HG03521 (cell line): ENCODE results near the gene PGBD5.

Source experiments
- ATAC-seq: cut with Tn5 transposase; IDR thresholded peaks from one replicate; pipeline ENCODE4 v1.9.1; 2021; ENCODE audit warnings: mild to moderate bottlenecking, moderate library complexity; ENCODE audit not compliant: unreplicated experiment

Gene PGBD5

DNA sequence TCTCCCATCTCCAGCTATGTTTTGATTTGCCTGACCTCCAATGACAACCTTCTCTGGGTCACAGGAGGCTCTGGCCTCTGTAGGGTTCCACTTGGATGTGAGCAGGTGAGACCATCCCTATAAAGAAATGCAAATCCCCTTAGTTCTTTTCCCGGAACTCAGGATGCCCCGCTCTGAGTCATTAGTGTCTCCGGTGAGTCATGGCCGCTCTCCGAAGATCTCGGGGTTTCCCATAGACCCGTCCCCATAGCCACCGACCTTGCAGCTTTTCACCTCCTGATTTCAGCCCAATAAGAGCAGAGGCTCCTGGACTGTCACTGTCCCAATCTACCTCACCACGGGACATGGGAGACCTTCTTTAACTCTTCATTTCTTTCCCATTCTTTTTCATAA is 98.2 kb downstream of the PGBD5 start:
- no peak for ATAC-seq

DNA sequence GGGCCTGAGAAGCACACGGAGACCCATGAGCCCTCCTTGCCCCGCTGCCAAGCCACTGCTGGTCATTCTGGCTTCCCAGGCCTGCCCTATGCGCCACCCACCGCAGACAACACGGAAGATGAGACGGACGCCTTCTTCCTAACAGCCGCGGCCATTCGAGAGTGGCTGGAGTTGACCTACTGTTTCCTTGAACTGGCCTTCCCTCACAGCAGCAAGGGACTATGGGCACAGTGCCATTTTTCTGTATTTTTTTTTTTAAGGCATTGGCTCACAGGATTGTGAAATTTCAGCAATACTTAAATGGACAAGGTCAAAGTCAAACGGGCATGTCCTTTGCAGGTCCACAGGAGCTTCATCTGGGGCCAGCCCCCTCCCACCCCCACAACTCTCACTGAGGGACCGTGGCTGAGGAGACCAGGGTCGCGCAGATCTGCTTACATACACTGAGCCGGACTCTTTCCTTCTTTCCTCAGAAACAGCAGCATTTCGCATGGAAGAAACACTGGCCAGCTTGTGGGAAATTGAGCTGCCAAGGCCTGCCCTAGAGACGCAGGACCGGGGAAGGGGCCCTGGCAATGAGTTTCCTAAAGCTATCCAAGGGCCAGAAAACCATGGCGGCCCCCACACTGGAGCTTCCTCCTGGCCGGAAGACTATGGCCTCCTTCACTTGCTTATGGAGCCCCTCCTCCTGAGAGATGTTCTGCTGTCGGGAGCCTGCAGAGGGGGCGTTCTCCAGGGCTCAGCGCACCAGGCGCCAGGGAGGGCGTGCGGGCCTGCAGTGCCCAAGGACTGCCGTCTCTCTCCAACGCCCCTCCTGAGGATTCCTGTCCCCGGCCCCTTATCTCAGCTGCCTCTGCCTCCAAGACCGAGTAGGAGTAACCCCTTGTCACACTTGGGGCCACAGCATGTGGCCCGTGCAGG is 98.9 kb downstream of the PGBD5 start:
- ATAC-seq, result no peak

DNA sequence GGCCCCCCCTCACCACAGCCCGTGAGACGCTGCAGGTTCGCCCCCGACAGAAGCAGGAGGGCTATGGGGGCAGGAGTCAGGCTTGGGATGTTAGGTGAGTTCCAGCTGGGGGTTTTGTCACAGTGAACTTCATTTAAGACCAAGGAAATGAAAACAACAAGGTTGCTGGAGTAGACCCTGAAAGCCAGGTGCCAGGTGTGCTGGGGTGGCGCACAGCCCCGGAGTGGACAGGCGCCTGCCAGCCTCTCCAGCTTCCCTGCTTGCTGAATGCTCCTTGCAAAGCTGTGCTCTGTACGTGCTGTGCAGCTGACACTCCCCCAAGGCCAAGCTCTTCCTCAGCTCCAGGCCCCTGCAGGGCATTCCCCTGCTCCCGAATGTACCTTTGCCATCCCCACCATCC is 102.4 kb downstream of the PGBD5 start:
- no peak for ATAC-seq

DNA sequence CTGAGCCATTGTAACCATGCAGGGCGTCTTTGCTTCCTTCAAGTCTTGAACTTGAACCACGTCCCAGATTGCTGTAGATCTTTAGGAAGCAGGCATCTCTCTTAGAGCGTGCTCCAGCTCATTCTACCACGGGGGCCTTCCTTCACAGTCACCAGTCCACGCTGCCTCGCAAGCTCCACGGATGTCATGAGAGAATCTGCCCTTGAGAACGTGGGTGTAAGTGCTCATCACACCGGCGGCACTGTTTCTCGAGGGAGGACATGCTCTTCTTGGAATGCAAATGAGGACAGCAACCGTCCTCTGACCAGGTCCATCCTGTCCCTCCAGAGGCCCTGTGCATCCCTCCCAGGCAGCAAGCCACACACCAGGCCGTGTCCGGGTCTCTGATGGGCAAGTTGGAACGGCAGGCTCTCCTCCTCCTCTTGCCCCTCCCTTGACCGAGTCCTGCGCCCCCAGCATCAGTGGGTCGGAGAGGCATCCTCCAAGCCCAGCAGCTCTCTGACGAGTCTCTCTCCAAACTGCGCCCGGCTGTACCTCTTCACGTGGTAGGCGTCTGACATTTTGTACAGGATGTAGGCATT is 103.1 kb downstream of the PGBD5 start:
- no peak for ATAC-seq

DNA sequence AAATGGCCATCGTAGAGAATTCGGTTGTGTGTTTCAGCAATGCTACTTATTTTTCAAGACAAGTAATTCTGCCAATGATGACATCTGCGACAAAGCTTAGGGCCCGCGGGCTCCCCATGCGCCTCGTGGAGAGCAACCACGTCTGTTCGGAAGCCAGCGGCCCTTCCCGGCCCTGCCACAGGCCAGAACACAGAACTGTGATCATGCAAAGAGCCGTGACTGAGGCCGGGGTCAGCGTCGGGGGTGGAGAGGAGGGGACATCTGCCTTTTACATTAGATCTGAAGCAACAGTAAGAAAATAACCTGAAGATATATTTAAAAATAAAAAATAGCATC is 103.7 kb downstream of the PGBD5 start:
- ATAC-seq, result no peak

DNA sequence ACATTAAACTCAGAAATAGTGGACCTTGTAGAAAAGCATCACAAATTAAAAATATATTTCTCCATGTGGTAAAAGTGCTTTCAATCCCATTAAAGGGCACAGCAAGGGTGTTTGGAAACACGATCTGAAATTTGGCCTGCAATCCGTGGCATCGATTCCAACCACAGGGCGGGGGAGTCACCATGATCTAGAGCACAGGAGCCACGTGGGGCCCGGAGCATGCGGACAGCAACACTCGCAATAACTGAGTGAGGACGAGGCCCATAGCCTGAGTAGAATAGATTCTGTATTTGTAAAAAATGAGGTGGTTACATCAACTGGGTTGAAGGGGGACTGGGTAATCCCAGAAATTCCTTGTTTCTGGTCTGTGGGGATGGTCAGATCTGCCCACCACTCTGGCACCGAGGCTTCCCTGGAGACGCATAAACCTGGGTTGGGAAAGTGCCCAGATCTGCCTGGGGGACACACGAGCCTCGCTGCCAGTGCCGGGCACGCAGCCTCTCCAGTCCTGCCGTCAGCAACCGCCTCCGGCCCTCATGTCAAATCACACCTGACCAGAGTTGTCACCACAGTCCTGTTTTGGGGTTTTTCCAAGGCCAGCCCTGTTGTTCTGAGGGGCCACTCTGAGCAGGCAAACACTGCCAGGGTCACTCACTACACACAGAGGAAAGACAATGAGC is 104.3 kb downstream of the PGBD5 start:
- ATAC-seq, result no peak

DNA sequence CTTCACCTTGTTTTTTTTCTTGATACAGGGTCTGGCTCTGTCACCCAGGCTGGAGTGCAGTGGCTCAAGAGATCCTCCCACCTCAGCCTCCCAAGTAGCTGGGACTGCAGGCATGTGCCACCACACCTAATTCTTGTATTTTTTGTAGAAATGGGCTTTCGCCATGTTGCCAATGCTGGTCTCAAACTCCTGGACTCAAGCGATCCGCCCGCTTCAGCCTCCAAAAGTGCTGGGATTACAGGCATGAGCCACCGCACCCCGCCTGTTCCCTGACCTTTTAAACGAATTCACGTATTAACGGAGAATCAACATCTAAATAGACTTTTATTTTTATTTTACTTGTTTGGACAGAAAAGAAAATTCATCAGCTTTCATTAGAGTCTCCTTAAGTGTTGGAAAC is 104.8 kb downstream of the PGBD5 start:
- no peak for ATAC-seq

DNA sequence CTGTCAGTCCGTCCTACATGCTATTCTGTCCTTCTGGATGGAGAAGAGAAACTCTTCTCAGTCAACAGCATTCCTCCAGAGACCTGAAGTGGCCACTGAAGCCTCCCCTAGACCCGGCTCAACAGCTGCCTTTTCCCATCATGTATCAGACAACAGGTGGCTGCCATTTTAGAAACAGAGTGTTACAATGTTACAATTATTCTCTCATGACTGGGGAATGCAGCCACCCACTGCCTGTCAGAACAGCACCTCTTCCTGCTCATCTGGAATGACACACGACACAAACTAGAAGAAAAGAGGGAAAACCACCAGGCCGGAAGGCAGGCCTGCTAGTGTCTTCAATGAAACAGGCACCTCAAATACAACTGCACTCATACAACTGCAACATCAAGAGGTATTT is 105.3 kb downstream of the PGBD5 start:
- ATAC-seq, result no peak

DNA sequence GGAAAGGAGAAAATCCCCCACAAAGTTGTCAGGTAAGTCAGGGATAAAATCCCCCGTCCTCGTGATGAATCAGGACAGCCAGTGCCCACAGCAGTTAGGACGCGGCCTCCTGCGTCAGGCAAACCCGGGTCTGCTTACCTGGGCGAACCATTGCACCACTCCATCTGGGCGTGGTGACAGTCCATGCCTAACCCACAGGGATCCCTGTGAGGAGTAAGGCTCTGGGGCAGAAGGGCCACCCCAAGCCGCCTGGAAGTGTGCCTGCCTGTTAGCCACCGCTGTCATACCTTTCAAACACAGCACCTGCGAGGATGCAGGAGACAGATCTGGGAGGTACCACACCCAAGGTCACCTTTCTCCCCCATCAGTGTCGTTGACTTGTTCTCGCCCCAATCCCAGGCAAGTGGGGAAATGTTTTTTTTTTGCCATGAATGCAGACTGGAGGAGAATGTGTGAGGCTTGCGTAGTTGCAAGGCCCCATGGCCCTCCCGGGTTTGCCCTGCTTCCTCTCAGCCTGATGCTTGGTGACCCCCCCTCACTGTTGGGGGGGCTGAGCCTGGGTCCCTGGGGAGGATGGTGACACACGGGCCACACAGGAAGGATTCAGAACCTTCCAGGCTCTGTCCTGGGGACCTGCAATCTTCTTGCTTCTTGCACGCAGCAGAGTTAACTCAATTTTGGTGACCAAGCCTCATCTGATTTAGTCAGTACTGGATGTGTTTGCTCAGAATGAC is 107.0 kb downstream of the PGBD5 start:
- no peak for ATAC-seq

DNA sequence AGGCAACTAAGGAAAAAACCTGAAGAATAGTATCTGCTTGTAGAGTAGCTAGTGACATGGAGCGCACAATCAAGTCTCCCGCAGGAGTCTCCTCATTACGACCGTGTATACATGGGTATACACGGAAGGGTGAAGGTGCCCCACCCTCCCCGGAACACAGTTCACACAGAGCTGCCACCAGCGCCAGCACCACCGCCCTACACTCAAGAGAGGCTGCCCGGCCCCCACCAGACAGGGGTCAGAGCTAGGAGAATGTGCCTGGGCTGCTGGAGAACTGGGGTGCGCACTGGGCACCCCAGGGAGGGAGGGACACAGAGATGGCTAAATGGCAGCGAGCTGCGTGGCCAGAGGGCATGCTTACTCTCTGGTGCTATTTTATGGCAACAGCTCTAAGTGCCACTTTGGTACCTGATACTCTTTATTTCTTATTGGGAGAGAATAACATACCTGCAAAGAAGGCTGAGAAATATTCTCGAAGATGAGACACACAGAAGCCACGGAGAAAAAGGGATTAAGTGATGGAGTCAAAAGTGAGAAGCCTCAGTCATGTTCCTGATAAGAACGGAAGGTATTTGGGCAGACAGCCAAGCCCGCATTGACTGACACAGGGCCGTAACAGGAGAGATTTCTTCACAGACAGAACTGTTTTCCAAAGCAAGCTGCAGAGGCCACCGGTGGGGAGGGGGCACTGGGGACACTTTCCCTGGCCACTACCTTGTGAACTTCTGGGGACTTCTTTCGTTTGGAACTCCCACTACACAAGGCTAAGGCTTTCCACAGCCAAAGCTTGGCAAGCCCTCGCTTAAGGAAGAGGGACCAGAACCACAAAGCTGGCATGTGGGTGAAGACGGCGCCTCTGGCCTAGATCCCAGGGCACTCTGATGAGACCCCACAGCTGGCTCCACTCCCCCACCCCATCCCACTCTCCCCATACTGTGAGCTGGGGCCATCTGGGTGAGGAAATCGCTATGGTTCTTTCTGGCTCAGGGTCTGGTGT is 108.0 kb downstream of the PGBD5 start:
- no peak for ATAC-seq

DNA sequence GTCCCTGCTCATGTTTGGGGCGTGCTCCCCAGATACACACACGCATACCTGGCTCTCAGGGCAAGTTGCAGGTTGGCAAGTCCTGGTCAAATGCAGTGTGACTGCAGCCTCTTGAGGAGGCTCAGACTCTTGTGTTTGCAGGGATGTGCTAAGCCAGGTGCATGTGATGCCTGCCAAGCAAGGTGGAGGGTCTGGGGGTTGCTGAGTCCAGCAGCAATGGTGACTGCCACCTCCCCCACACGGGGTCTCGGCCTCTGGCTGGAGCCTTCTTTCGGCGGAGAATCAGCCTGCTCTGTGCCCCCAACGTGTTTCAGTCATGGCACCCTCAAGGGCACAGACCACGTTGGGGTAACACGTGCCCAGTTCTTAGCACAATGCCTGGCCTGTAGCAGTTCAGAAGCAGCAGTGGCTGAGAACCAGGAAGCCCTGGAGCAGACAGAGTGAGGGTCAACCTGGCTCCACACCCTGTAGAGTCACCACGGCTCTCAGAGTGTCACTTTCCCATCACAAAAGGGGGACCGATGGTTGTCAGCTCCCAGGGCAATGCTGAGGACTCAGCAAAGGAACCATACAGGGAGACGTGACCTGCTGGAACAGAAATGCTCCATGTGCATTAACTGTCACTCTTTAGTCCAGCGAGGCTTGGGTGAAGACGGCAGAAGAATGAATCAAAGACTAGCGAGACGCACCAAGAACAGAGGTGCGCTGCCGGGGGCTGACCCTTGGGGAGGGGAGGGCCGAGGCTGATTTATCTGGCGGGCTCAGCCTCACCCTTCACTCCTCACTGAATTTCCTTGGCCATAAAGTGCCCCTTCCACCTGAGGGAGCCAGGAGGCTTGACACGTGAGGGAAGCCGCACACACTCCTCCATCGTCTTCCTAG is 109.0 kb downstream of the PGBD5 start:
- ATAC-seq, result no peak

DNA sequence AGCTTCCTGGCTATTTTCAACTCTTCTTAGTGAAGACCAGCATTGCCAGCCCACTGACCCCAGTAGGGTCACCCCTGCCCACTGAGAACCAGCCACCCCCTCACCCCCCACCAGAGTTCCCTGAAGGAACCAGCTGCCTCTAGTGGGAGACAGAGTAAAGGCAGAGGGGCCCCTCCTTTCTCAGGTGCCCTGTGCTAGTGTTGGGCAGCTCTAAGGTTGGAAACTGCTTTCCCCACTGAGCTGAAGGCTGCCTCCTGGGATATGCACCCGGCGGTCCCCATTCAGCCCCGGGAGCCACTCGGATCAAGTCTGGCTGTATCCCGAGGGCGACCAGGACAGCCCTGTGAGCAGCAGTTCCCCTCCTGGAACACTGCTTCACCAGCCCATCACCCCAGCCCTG is 111.0 kb downstream of the PGBD5 start:
- no peak for ATAC-seq

DNA sequence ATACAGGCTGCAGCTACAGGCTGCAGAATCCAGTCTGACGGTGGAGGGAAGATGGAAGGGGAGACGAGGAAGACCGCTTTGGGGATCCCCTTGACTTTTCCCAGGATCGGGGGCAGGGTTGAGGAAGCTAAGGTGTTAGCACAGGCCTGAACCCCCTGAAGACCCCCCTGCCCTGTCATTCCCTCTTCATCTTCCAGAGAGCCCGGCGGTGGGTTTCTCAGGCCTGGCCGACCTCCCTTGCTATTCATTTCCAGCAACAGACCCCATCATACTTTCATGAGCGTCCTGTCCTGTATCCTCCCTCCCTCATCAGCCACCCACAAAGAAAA is 112.0 kb downstream of the PGBD5 start:
- ATAC-seq, result no peak

DNA sequence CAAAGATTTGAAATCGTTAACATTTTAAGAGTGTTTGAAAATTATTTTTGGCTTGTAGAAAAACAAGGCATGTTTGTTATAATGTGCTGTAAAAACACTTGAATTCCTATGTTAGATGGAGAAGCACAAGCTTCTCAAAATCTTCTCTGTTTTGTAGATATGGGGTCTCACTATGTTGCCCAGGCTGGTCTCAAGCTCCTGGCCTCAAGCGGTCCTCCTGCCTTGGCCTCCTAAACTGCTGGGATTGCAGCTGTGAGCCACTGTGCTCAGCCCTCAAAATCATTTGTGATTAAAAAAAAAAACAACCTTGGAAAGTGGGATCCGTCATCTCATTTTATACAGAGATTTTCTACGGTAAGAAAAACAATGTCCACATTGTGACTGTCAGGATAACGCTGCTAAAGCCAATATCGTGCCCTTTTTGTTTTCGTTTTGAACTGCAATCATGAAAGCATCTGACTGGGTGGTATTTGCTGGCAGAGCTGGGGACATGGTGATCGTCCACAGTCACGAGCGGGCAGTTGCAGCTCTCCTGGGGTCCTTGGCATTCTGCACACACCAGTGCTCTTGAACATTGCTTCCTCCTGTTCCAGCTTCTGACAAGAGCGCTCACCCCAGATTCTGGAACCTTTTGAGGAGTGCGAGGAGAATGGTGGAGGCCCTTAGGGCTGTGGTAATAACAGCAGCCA is 112.5 kb downstream of the PGBD5 start:
- ATAC-seq, result no peak

DNA sequence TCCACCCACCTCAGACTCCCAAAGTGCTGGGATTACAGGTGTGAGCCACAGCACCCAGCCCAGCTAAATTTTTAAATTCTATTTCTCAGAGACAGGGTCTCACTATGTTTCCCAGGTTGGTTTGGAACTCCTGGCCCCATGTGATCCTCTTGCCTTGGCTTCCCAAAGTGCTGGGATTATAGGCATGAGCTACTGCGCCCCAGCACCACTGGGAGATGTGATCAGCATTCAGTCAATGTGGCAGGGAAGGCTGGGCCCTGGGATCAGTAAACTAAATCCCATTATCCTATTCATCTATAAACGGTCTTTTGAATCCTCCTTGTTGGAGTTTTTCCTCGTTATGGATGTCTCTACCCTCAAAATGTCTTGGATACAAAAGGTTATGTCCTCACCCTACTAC is 113.5 kb downstream of the PGBD5 start:
- no peak for ATAC-seq

DNA sequence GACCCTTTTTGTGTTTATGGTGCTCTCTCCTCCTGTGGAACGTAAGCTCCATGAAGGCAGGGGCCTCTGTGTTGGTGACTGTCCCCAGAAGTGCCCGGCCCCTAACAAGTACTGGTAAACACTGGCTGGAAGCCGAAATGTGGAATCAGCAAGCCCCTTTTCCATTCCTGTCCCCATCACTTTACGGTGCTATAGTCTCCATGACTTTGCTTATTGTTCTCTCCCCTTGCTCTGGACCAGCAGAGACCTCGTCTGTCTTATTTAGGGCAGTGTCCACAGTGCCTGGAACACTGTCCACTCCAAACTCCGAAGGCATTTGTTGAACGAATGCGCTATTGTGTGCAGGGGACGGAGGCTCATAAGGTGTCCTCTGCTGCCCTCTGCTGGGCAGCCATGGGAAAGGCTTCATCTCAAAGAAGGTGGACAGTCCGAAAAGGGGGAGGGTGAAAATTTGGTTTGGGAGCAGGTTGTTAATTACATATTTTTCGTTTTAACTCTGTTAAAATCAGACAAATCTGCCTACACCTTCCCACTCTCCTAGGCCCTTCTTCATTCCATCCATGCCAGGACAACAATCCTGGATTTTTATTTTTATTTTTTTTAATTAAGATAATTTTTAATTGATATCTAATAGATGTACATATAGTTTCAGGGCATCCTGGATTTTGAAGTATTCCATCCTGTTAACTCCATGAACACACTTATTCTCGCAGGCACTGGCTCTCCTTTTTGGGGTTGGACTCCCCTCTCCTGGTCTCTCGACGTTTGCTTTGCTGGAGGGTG is 115.6 kb downstream of the PGBD5 start:
- ATAC-seq, result peak; percentile 52

DNA sequence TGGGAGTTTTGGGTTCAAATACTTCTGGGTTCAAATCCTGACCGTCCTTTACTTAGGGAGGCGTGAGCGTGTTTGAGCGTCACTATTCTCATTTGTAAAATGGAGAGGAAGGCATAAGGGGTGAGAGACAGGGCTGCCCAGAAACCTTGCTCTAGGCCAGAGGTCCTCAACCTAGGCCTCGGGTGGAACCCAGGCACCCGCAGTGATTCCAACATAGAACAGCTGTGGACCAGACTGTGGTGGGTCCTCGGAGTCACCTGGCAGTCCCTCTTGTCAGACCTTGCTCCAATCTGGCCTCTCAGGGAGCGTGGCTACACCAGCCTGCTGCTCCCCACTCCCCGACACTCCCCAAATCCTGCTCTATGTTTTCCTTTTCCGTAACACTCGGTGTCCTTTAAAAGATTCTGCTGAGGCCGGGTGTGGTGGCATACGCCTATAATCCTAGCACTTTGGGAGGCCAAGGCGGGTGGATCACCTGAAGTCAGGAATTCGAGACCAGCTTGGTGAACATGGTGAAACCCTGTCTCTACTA is 116.4 kb downstream of the PGBD5 start:
- ATAC-seq, result no peak

DNA sequence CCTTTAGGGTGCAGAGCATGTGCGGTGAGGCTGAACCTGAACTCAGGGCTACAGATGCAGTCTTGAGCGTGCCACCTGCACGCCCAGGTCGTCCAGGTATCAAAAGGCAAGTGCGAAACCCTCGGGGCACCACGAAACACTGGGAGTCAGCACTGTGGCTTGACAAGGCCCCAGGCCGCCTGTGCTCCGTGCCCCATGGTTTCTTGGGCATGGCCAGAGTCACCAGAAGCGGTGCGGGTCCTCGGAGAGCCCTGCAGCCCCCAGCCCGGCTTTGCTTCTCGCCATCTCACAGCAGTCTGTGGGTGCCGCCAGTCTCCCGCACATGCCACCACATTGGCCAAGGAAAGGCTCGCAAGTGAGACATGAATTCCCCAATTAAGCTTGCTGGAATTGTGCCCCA is 117.3 kb downstream of the PGBD5 start:
- no peak for ATAC-seq
